ENCODE measurements around the gene CABP4.

Gene CABP4

GRCh38 chr11:67436459-67437081 is 18.6 kb upstream of the CABP4 start:
- no peak for DNase-seq

DNA sequence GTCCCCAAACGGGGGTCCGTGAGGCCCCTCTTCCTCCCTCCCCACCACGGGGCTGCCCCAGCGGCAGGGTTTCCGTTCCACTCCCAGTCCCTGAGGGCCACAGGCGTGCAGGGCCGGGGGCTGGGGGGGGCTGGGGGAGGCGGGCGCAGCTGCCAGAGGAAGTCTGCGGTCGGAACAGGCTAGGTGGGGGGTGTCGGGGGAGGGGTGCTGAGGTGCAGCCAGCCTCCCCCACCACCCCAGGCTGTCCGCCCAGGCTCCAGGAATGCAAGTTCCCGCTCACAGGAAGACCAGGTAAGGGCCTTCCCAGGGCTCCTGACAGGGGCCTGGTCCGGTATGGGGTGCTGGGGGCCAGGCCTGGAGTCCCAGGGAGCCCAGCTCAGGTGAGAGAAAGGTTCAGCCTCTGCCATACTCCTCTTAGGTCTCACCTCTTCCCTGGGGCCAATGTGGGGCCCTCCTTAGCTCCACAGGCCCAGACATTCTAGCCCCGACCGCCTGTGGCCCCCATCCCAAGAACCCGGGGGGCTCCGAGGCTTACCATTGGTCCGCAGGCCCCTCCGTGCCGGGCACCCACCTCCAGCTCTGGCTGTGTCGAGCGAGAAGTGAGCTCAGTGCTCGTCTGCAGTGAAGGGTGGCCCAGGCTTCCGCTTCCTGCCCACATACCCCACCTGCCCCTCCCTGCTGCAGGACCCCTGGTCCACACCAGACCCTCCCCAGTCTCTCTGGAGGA is 17.9 kb upstream of the CABP4 start, which contains the start of gene PTPRCAP:
PTPRCAP (minus strand) TSS at position 601 of the 727 bp plus-strand sequence; CDS start at position 538, 63 bp downstream.
- DNase-seq, result no peak

DNA sequence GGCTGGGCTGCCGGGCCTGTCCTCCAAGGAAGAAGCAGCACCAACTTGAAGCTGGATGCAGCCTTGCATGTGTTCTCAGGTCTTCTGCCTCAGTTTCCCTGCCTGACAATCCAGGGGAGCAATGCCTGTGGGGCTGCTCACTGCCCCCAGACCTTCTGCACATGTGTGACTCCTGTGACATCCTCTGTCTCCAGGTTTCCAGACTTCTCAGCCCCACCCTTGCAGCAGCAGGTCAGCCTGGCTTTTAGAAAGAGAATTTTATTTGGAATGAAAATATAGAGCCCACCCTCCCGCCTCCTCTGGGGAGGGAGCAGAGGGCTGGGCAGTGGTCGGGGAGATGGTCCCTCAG is 17.4 kb upstream of the CABP4 start:
- no peak for DNase-seq

DNA sequence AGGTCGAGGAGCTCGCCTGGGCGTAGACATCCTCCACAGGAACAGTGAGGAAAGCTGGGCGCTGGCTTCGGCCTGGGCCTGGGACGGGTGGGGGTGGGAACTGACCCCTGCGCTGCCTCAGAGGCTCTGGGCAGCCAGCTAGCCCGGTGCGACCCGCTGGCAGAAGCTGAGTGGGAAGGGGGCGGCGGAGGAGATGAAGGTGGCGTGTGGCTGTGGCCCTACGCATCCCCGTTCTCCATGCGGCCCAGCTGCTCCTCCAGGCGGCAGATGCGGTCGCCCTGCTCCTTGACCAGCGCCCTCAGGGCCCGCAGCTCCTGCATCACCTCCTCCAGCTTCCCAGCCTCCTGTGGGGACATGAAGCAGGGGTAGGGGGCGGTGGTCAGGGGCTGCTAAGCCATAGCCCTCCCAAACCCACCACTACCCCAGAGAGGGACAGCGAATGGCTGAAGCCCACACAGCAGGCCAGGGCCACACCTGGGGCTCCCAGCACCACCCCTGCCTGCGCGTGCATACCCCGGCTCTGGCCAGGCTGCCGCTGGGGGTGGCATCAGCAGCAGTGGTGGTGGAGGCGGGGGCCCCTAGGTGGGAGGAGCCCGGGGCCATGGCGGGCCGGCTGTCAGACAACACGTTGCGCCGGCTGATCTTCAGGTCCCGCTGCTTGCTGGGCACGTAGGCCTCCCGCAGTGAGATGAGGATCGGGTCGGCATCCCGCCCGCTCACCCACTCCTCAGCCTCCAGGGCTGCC is 16.8 kb upstream of the CABP4 start:
- no peak for DNase-seq

DNA sequence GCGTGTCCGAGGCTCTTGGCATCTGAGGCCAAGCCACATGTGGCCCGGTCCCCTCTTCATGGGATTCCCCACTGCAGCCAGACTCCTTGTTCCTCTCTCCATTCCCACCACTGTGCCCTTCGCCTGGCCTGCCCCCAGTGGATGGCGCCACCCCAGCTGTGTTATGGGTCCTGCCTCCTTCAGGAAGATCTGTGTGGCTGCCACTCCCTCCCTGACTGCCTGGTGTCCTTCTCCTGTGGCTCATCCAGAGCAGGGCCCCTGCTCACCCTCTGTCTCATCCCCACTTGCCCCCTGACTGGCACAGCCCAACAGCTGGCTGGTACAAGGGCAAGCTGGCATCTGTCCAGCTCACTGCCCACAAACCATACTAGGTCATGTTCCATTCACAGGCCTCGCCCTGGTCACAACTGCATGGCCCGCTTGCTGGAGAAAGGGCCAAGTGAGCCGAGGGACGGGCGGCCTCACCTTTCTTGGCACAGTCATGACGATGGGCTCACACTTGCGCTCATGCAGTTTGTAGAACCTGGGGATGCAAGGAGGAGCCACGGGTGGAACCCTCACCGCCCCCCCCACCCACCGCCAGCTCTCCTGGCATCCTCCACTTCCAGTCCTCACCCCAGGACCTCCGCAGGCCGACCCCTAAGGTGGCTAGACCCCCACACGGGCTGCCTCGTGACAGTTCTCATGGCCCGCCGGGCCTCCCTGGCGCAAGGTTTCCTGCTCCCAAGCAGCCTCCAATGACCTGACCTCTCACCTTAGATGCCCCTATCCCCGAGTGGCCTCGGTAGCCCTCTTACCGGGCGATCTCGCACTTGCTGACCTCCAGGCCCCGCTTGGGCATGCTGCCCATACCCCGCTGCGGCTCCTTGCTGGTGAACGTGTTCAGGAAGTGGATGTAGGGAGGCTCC is 15.6 kb upstream of the CABP4 start:
- DNase-seq, result no peak

DNA sequence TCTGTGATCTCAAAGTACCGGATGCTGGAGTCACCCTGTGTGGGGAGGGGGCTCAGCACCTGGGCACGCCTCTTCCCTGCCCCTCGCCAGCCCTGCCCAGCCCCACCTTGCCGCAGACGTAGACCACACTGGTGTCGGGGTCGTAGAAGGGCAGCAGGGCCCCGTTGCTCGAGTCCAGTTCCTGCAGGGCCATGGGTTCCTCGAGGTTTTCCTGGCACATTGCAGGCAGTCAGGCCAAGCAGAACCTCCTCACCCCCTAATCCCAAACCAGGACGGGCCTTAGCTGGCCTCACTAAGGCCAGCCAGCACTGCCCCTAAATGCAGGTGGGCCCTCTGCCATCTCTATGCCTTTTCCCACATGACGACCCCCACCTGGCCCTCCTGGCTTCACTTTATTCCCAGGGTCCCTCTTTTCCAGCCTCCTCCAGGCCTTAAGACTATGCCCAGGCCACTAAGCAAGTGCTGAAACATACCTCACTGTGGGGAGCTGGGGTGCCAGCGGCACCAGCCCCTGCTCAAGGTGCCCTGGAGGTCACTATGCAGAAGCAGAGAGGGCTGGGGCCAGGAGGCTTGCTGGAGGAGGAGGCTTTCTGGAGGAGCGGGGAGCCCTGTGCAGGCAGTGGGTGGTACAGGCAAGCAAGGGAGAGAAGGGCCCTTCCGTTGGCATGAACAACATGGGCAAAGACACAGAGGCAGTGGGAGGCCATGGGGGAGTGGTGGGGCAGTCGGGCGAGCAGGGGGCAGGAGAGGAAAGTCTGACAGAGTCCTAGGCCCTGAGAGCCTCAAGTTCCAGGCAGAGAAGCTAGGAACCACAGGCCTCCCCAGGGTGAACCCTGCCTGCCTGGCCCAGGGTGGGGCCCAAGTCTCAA is 14.7 kb upstream of the CABP4 start:
- no peak for DNase-seq

- no peak for DNase-seq
Observed at GRCh38 chr11:67441098-67441563, 14.0 kb upstream of the CABP4 start.

DNA sequence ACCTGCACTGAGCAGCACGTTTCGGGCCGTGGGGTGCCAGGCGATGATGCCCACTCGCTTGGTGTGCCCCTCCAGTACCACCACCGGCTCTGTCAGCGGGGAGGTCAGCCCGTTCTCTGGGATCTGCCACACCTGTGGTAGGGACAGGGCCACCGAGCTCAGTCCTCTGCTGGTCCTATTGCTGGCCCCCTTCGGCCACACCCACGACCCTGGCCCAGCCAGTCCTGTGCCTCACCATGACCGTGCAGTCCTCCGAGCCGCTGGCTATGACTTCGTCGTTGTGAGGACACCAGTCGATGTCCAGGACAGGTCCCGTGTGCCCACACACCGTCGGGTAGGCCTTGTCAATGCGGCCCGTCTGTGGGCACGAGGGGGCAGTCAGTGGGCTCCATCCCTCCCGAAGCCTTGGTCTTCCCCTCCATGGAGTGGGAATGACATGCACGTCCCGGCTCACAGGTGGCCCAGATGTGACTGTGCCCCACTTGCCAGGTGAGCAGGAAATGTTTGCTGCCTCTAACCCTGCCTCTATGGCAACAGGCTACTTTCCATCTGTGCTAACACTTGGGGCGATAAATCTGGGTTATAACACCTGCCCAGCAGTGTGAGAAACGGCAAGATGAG is 13.3 kb upstream of the CABP4 start:
- no peak for DNase-seq

DNA sequence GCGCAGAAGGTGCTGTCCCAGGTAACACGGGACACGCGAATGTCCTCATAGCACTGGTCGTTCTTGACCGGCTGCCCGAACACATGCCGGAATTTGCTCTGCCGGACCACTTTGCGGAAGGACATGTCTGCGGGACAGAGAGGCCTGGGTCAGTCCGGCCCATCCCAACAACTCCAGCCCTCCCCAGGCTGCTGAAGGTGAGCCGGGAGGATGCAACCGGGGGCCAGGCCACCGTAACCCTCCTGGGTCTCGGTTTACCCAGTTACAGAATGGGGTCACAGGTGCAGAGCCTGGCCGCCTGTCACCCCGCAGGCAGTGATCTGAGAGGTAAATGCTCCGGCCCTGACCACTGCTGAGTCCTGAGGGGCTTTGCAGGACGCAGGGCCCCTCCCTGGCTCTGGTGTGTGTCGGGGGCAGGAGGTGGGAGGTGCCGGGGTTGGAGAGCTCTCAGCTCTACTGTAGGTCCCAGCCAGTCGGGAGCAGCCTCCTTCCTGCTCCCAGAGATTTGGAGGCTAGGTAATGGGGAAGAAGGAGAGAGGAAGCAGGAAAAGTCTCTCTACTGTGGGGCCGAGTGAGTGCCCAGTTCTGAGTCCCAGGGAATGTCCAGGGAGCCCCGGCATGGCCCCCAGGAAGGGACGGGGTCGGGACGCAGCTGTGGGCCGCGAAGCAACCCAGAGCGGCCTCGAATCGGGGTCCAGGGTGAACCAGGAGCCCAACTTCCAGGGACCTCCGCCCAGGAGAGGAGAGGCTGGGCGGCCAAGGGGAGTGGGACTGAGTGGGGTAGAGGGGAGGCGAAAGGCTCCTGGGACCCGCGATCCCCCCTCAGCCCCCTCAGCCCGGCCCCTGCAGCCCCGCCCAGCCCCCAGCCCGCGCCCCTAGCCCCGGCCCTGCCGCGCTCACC is 12.4 kb upstream of the CABP4 start:
- no peak for DNase-seq

DNA sequence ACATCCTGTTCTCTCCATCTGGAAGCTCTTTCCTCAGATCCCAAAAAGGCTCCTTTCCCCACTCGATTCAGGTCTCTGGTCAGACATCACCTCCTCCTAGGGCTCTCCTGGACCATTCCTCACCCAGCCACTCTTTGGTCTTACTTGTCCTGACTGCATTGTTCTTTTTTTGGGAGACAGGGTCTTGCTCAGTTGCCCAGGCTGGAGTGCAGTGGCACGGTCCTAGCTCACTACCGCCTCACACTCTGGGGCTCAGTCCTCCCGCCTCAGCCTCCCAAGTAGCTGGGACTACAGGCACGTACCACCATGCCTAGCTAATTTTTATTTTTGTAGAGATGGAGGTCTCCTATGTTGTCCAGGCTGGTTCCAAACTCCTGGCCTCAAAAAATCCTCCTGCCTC is 9.6 kb upstream of the CABP4 start:
- DNase-seq, result no peak

- DNase-seq, result no peak
Observed at GRCh38 chr11:67448220-67448609, 6.9 kb upstream of the CABP4 start.

GRCh38 chr11:67449116-67449844 is 5.9 kb upstream of the CABP4 start:
- no peak for DNase-seq

- no peak for DNase-seq
Observed at GRCh38 chr11:67450796-67451657, 4.1 kb upstream of the CABP4 start.

- DNase-seq, result no peak
Observed at GRCh38 chr11:67451658-67451976, 3.5 kb upstream of the CABP4 start.

DNA sequence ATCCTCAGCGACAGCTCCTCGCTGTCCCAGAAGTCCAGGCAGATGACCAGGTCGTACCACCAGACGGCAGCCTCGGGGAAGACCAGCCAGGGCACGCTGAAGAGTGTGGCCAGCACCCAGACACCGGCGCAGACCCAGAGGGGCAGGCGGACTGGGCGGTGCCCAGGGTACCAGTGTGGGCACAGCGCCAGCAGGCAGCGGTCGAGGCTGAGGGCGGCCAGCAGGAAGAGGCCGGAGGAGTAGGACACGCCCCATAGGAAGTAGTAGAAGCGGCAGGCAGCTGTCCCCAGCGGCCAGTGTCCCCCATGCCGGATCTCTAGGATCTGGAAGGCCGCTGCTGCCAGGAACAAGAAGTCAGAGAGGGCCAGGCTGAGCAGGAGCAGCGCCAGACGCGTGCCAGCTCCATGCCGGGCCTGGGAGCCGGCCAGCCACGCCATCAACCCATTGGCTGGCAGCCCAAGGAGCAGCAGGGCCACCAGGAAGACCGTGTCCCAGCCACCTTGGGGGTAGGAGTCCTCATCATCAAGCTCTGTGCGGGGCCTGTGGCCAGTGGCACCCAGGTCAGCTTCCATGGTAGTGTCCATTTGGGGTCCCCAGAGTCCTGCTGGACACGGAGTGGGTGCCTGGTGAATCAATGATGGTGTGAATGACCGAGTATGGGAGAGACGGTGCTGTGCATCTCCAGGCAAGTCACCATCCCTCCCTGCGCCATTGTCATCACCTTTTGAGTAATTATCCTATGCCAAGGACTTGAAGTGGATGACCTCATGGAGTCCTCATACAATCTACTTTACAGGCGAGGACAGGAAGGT is 2.8 kb upstream of the CABP4 start, which contains the start of gene GPR152:
GPR152 (minus strand) TSS at position 589 of the 812 bp plus-strand sequence; CDS start at position 584, 5 bp downstream.
- DNase-seq, result no peak

DNA sequence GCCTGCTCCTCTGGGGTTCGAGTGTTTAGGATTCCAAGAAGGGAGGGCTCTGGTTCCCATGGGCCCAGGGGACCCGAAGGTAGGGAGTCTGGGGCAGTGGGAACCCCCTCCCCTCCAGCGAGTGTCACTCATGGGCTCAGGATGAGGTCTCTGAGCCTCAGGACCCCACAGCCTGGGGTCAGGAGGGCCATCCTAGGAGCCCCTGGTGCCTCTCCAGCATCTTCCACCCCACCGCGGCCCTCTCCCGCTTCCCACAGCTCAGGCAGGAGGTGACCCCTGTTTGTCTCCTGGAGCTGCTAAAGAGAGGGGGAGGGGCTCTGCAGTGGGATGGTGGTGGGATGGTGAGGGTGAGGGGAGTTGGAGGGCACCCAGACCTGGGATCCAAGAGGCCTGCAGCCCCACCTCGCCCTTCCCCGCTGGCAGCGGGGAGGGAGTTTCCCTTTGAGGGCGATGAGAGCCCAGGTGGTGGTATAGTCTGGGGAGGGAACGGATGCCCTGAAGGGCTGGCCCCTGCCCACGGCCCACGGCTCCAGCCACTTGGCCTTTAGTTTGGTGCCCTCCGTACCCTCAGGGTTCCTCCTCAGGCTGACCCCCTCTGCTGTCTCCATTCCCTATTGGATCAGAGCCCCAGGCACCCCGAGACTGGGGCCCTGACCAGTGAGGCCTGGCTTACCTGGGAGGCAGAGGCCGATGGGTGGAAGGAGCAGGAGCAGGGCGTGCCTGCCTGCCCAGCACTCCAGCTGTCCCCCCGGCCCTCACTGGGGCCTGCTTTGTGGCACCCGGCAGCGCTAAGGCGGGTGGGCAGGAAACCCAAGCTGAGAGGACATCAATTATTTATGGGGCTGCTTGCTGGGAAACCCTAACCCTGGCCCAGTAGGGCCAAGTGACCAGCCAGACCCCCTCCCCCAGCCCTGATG is 1.1 kb upstream of the CABP4 start:
- DNase-seq, result no peak

Data from left hindlimb (tissue), 1 donor.